Activated naive CD4-positive, alpha-beta T cell treated with anti-CD3 and anti-CD28 coated beads, Interleukin-2, amount 50 U/mL, for 24 hours (primary cell): ENCODE results near the gene RHOU.
A peak's percentile ranks its signal among the peaks of the same experiment; 100 is the strongest.

Experiments used
- H3K27ac Mint-ChIP-seq: one replicate; pipeline ENCODE4 v1.8.0; 2021; ENCODE audit warnings: mild to moderate bottlenecking, mixed read lengths
- H3K27me3 Mint-ChIP-seq: one replicate; pipeline ENCODE4 v1.8.0; 2021; ENCODE audit warnings: mixed read lengths
- H3K36me3 Mint-ChIP-seq: one replicate; pipeline ENCODE4 v1.8.0; 2021; ENCODE audit warnings: mixed read lengths
- H3K4me1 Mint-ChIP-seq: one replicate; pipeline ENCODE4 v1.8.0; 2021; ENCODE audit warnings: mixed read lengths
- H3K4me3 Mint-ChIP-seq: one replicate; pipeline ENCODE4 v1.8.0; 2021; ENCODE audit warnings: mild to moderate bottlenecking, mixed read lengths
- H3K9me3 Mint-ChIP-seq: one replicate; pipeline ENCODE4 v1.8.0; 2021; ENCODE audit warnings: mixed read lengths

RHOU gene

GRCh38 chr1:228748029-228748428 is 12.8 kb downstream of the RHOU start:
- no peaks in the 10 kb centered on the region for H3K9me3 Mint-ChIP-seq
- no peaks in the 10 kb centered on the region for H3K27me3 Mint-ChIP-seq
- H3K36me3 Mint-ChIP-seq: peaks cover 3% of the 10 kb centered on the region
- no peaks in the 10 kb centered on the region for H3K4me1 Mint-ChIP-seq
- H3K4me3 Mint-ChIP-seq: no peak overlapping the region
- H3K27ac Mint-ChIP-seq: no peak overlapping the region

- no peaks in the 10 kb centered on the region for H3K36me3 Mint-ChIP-seq
- no peak overlapping the region for H3K27ac Mint-ChIP-seq
- no peak overlapping the region for H3K4me3 Mint-ChIP-seq
- no peaks in the 10 kb centered on the region for H3K9me3 Mint-ChIP-seq
- no peaks in the 10 kb centered on the region for H3K27me3 Mint-ChIP-seq
- H3K4me1 Mint-ChIP-seq: no peaks in the 10 kb centered on the region
Measured at GRCh38 chr1:228748431-228748830, 13.2 kb downstream of the RHOU start.

- Mint-ChIP-seq H3K4me3 (no peak overlapping the region), H3K36me3 (no peaks in the 10 kb centered on the region), H3K9me3 (no peaks in the 10 kb centered on the region), H3K27ac (no peak overlapping the region), H3K27me3 (peaks cover 3% of the 10 kb centered on the region), H3K4me1 (no peaks in the 10 kb centered on the region)
Measured at GRCh38 chr1:228749765-228750164, 14.5 kb downstream of the RHOU start.

GRCh38 chr1:228750915-228751314 is 15.6 kb downstream of the RHOU start:
- Mint-ChIP-seq H3K4me3 (no peak overlapping the region), H3K27ac (no peak overlapping the region), H3K36me3 (no peaks in the 10 kb centered on the region), H3K27me3 (peaks cover 10% of the 10 kb centered on the region), H3K9me3 (no peaks in the 10 kb centered on the region), H3K4me1 (no peaks in the 10 kb centered on the region)

GRCh38 chr1:228751360-228752098 is 16.2 kb downstream of the RHOU start:
- H3K4me1 Mint-ChIP-seq: no peaks in the 10 kb centered on the region
- peaks cover under 1% of the 10 kb centered on the region for H3K9me3 Mint-ChIP-seq
- H3K4me3 Mint-ChIP-seq: no peak overlapping the region
- no peak overlapping the region for H3K27ac Mint-ChIP-seq
- no peaks in the 10 kb centered on the region for H3K36me3 Mint-ChIP-seq
- peaks cover 14% of the 10 kb centered on the region for H3K27me3 Mint-ChIP-seq

GRCh38 chr1:228752258-228752657 is 17.0 kb downstream of the RHOU start:
- peaks cover 5% of the 10 kb centered on the region for H3K9me3 Mint-ChIP-seq
- H3K36me3 Mint-ChIP-seq: no peaks in the 10 kb centered on the region
- H3K27me3 Mint-ChIP-seq: peaks cover 14% of the 10 kb centered on the region
- no peak overlapping the region for H3K4me3 Mint-ChIP-seq
- H3K4me1 Mint-ChIP-seq: no peaks in the 10 kb centered on the region
- no peak overlapping the region for H3K27ac Mint-ChIP-seq

- Mint-ChIP-seq H3K36me3 (no peaks in the 10 kb centered on the region), H3K27me3 (peaks cover 14% of the 10 kb centered on the region), H3K27ac (no peak overlapping the region), H3K9me3 (peaks cover 5% of the 10 kb centered on the region), H3K4me1 (no peaks in the 10 kb centered on the region), H3K4me3 (no peak overlapping the region)
Measured at GRCh38 chr1:228752675-228753265, 17.5 kb downstream of the RHOU start.

- Mint-ChIP-seq H3K27me3 (peaks cover 14% of the 10 kb centered on the region), H3K4me1 (no peaks in the 10 kb centered on the region), H3K27ac (no peak overlapping the region), H3K4me3 (no peak overlapping the region), H3K36me3 (no peaks in the 10 kb centered on the region), H3K9me3 (peaks cover 5% of the 10 kb centered on the region)
Measured at GRCh38 chr1:228753287-228753686, 18.0 kb downstream of the RHOU start.

- Mint-ChIP-seq H3K27me3 (peaks cover 14% of the 10 kb centered on the region), H3K9me3 (peaks cover 5% of the 10 kb centered on the region)
Measured at GRCh38 chr1:228753786-228754360, 18.6 kb downstream of the RHOU start.

GRCh38 chr1:228754646-228755268 is 19.5 kb downstream of the RHOU start:
- Mint-ChIP-seq H3K27ac (no peak overlapping the region), H3K27me3 (peaks cover 14% of the 10 kb centered on the region), H3K4me3 (no peak overlapping the region), H3K9me3 (peaks cover 5% of the 10 kb centered on the region), H3K4me1 (no peaks in the 10 kb centered on the region), H3K36me3 (no peaks in the 10 kb centered on the region)

More at GRCh38 chr1:228753786-228754360, 18.6 kb downstream of the RHOU start:
- H3K36me3 Mint-ChIP-seq: no peaks in the 10 kb centered on the region
- H3K4me1 Mint-ChIP-seq: no peaks in the 10 kb centered on the region
- H3K27ac Mint-ChIP-seq: no peak overlapping the region
- no peak overlapping the region for H3K4me3 Mint-ChIP-seq

- peaks cover 14% of the 10 kb centered on the region for H3K27me3 Mint-ChIP-seq
Measured at GRCh38 chr1:228755800-228756199, 20.5 kb downstream of the RHOU start.

GRCh38 chr1:228756457-228756856 is 21.2 kb downstream of the RHOU start:
- H3K36me3 Mint-ChIP-seq: no peaks in the 10 kb centered on the region
- no peaks in the 10 kb centered on the region for H3K4me1 Mint-ChIP-seq
- no peak overlapping the region for H3K4me3 Mint-ChIP-seq
- H3K27ac Mint-ChIP-seq: no peak overlapping the region
- peaks cover 5% of the 10 kb centered on the region for H3K9me3 Mint-ChIP-seq
- peaks cover 14% of the 10 kb centered on the region for H3K27me3 Mint-ChIP-seq

More at GRCh38 chr1:228755800-228756199, 20.5 kb downstream of the RHOU start:
- H3K36me3 Mint-ChIP-seq: no peaks in the 10 kb centered on the region
- no peaks in the 10 kb centered on the region for H3K4me1 Mint-ChIP-seq
- H3K9me3 Mint-ChIP-seq: peaks cover 5% of the 10 kb centered on the region
- no peak overlapping the region for H3K4me3 Mint-ChIP-seq
- peak overlapping the region; percentile 15 for H3K27ac Mint-ChIP-seq

GRCh38 chr1:228758447-228758846 is 23.2 kb downstream of the RHOU start:
- H3K9me3 Mint-ChIP-seq: peaks cover 5% of the 10 kb centered on the region
- no peak overlapping the region for H3K4me3 Mint-ChIP-seq
- peaks cover 14% of the 10 kb centered on the region for H3K27me3 Mint-ChIP-seq
- no peak overlapping the region for H3K27ac Mint-ChIP-seq
- H3K36me3 Mint-ChIP-seq: no peaks in the 10 kb centered on the region
- no peaks in the 10 kb centered on the region for H3K4me1 Mint-ChIP-seq

- H3K27me3 Mint-ChIP-seq: peaks cover 3% of the 10 kb centered on the region
- no peak overlapping the region for H3K27ac Mint-ChIP-seq
- H3K4me3 Mint-ChIP-seq: no peak overlapping the region
- no peaks in the 10 kb centered on the region for H3K36me3 Mint-ChIP-seq
- peaks cover 4% of the 10 kb centered on the region for H3K4me1 Mint-ChIP-seq
- H3K9me3 Mint-ChIP-seq: peaks cover 5% of the 10 kb centered on the region
Measured at GRCh38 chr1:228760979-228761378, 25.7 kb downstream of the RHOU start.

- H3K27ac Mint-ChIP-seq: no peak overlapping the region
- H3K36me3 Mint-ChIP-seq: no peaks in the 10 kb centered on the region
- no peak overlapping the region for H3K4me3 Mint-ChIP-seq
- peaks cover 4% of the 10 kb centered on the region for H3K4me1 Mint-ChIP-seq
- H3K27me3 Mint-ChIP-seq: no peaks in the 10 kb centered on the region
- H3K9me3 Mint-ChIP-seq: no peaks in the 10 kb centered on the region
Measured at GRCh38 chr1:228763561-228763960, 28.3 kb downstream of the RHOU start.
